Heart right ventricle (tissue), 16 donors: ENCODE data around the gene KIRREL1. TPM values are rescaled to one million over a fixed set of nuclear protein-coding genes. Genes with fewer than 3 reads are reported as not detected.

Source experiments
- ATAC-seq, 8 donors: fragments of 200-7000 bp; cut with Tn5 transposase; one replicate each; pipeline ENCODE4 v1.9.1; 2020; ENCODE audit warnings: mild to moderate bottlenecking in 8 of 8, moderate library complexity in 8 of 8, moderate number of reproducible peaks in 1 of 8
- DNase-seq, 2 donors: peaks; one replicate each; pipeline ENCODE4 v3.0.0-alpha.2; 2020
- H3K27ac ChIP-seq, 10 donors: fragments of 200-600 bp; sonication (generic) in 2 of 10; one replicate each; pipeline versions ENCODE4 v1.5.0 to v1.8.0; 2020 to 2022; ENCODE audit warnings: mild to moderate bottlenecking in 3 of 10
- H3K27me3 ChIP-seq, 7 donors: fragments of 200-600 bp; one replicate each; pipeline ENCODE4 v1.8.0; 2021 to 2022; ENCODE audit warnings: mild to moderate bottlenecking in 2 of 7
- H3K36me3 ChIP-seq, 9 donors: fragments of 200-600 bp; sonication (generic) in 1 of 9; one replicate each; pipeline versions ENCODE4 v1.5.0 to v1.8.0; 2020 to 2022; ENCODE audit warnings: mild to moderate bottlenecking in 2 of 9
- H3K4me1 ChIP-seq, 9 donors: fragments of 200-600 bp; sonication (generic) in 1 of 9; one replicate each; pipeline versions ENCODE4 v1.5.0 to v1.8.0; 2020 to 2022; ENCODE audit warnings: mild to moderate bottlenecking in 4 of 9
- H3K4me3 ChIP-seq, 10 donors: fragments of 200-600 bp; sonication (generic) in 2 of 10; one replicate each; pipeline versions ENCODE4 v1.5.0 to v1.8.0; 2020 to 2022; ENCODE audit warnings: mild to moderate bottlenecking in 7 of 10, moderate library complexity in 2 of 10
- H3K9me3 ChIP-seq, 11 donors: fragments of 200-600 bp in 10 of 11; sonication (generic) in 2 of 11; one replicate each; pipeline versions ENCODE4 v1.5.0 to v1.8.0; 2013 to 2022; ENCODE audit warnings: mild to moderate bottlenecking in 2 of 11, control low read depth in 1 of 11, moderate library complexity in 1 of 11
- WGBS, 2 donors: extraction: QIAGEN DNeasy Blood & Tissue Kit; methylation state at CpG; one replicate each; pipeline ENCODE4 v1.1.7; 2013; ENCODE audit warnings: inconsistent platforms in 1 of 2; 5-methylcytosine and 5-hydroxymethylcytosine counted together
- intact Hi-C, 10 donors: fragments of 100-400 bp; cut with DNase I; formaldehyde crosslinking; loops; one replicate each; pipeline versions ENCODE4 v1.11.1 to v1.14.2; 2022
- polyA plus RNA-seq, 2 donors: library from polyadenylated mRNA; stranded (reverse); fragments of 200-250 nt; gene quantifications; one replicate each; pipeline ENCODE4 v1.2.3, GENCODE V29; 2013
- total RNA-seq, 10 donors: library from RNA; stranded (reverse); fragmentation: NEBNext Ultra II Directional in 3 of 10; extraction: Animal tissue kit (Norgen Biotek cat#: 25700) in 3 of 10; gene quantifications; one replicate each; pipeline versions ENCODE4 v1.2.1 to v1.2.4, GENCODE V29; 2021 to 2023
- TF ChIP-seq, protein P1 (sequence below), 9 donors: fragments of 200-600 bp; sonication (generic) in 2 of 9; IDR thresholded peaks; one replicate each; pipeline versions ENCODE4 v1.5.0 to v1.8.0; 2021 to 2022; ENCODE audit warnings: antibody characterized with exemption in 9 of 9, mild to moderate bottlenecking in 5 of 9, moderate library complexity in 1 of 9
- donor health status: Arrhythmogenic right ventricular cardiomyopathy.
- donor health status: ischemic (EF 13 %, LVEDD 7.1; RV severe dilation, severe dysfunction).
- donor health status: healthy with polysubstance abuse.
- donor health status: DM: no; HTN: yes; CAD: no.
- donor health status: DM: no; HTN: no; CAD: no.
- donor health status: ischemic (EF 25% LVEDD 6.9; RV normal size, moderate dysfunction).
- donor health status: ischemic (EF 25% LVEDD 5.7; RV mildly dilated, moderate dysfunction).
- donor health status: healthy.
- donor health status: DM: yes; HTN: yes; CAD: no.
- donor health status: Ischemic cardiomyopathy.
- donor health status: ischemic (EF 35%, LVEDD 5.7; RV mildly dilated, moderate dysfunction).
- donor health status: nonischemic (EF 11% LVEDD 7.7; RV severe dilation, severe dysfunction).
- donor health status: DM: yes; HTN: yes; CAD: no.
- donor health status: PGD.
- donor health status: ischemic (EF 29% LVEDD 5.4; RV normal size, mild dysfunction).
- donor health status: nonischemic (EF 23%, LVEDD 6.1; RV moderate dilation, normal function).

The KIRREL1 gene
- total and polyA plus RNA-seq, 12 donors = 4.1 to 14.7 (median 7.4) TPM

DNA sequence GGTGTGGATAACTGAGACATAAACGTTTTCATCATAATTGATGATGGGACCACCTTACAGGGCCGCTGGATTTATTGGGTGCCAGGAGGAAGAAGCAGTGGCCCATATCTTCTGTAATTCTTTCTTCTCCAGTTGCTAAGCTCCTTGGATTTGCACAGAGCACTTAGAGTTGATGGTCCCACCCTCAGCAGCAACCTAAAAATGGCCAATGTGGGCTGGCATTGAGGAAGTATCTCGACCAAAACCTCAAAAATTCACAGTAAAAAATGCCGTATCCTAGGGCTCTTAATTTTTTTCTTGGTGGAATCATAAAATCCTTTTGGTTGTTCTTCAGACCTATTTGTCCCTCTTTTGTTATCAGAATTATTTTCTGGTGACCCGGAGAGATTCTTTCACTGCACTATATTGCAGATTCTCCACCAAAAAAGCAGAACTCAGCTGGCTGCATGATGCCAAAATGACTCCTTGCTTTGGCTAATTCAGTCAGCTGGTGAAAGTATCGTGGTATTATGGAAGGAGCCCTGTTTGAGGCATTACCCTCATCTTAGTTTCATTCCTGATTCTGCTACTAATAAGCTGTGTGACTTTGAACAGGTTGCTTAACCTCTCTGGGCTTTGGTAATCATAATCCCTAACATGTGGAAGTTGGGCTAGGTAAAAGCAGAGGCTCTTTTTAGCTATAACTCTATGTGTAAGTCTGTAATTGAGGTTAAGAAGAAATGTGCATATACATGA is 27.6 kb downstream of the KIRREL1 start:
- WGBS, 2 donors = 41 to 58% methylated on average over 6 of the region's 6 CpGs
- Histone ChIP-seq H3K27me3 (no peaks in the 10 kb centered on the region), H3K9me3 (no peaks in the 10 kb centered on the region), H3K27ac (peak overlapping the region in 9 of 10 donors; percentile 73 to 94 (median 84)), H3K36me3 (no peaks in the 10 kb centered on the region), H3K4me1 (peaks cover 40 to 99% (median 91%) of the 10 kb centered on the region in 9 donors), H3K4me3 (no peak overlapping the region)
- DNase-seq = no peak
- ATAC-seq = no peak
- TF ChIP-seq, protein P1, sequence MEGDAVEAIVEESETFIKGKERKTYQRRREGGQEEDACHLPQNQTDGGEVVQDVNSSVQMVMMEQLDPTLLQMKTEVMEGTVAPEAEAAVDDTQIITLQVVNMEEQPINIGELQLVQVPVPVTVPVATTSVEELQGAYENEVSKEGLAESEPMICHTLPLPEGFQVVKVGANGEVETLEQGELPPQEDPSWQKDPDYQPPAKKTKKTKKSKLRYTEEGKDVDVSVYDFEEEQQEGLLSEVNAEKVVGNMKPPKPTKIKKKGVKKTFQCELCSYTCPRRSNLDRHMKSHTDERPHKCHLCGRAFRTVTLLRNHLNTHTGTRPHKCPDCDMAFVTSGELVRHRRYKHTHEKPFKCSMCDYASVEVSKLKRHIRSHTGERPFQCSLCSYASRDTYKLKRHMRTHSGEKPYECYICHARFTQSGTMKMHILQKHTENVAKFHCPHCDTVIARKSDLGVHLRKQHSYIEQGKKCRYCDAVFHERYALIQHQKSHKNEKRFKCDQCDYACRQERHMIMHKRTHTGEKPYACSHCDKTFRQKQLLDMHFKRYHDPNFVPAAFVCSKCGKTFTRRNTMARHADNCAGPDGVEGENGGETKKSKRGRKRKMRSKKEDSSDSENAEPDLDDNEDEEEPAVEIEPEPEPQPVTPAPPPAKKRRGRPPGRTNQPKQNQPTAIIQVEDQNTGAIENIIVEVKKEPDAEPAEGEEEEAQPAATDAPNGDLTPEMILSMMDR (IDR thresholded peaks at IDR 0.05) = no peak
- intact Hi-C loops = no loop called here

DNA sequence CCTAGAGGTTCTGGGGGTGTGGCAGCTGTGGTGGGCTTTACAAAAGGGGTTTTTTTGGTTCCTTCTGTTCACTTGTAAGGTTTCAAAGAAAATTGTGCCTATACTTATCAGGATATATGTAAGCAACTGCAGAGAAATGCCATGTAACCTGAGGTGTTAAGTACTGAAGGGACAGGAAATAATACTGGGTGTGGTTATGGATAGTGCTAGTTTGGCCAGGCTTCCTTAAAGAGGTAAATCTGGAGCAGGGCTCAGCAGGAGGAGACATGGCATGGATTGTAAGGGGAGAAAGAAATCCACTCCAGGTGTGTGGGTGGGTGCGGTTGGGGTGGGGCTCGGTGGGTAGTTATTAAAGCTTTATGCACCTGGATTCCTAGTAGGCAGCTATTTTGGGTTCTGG is 28.3 kb downstream of the KIRREL1 start:
- Histone ChIP-seq H3K4me3 (no peak overlapping the region), H3K4me1 (peaks cover 40 to 99% (median 90%) of the 10 kb centered on the region in 9 donors), H3K9me3 (no peaks in the 10 kb centered on the region), H3K27me3 (no peaks in the 10 kb centered on the region), H3K27ac (peak overlapping the region in 9 of 10 donors; percentile 73 to 94 (median 84)), H3K36me3 (no peaks in the 10 kb centered on the region)
- DNase-seq (no peak), ATAC-seq (no peak)
- WGBS, 2 donors = 71 to 78% methylated on average over 2 of the region's 2 CpGs
- intact Hi-C loops = no loop called here
- TF ChIP-seq, protein P1 (IDR thresholded peaks at IDR 0.05) = no peak

DNA sequence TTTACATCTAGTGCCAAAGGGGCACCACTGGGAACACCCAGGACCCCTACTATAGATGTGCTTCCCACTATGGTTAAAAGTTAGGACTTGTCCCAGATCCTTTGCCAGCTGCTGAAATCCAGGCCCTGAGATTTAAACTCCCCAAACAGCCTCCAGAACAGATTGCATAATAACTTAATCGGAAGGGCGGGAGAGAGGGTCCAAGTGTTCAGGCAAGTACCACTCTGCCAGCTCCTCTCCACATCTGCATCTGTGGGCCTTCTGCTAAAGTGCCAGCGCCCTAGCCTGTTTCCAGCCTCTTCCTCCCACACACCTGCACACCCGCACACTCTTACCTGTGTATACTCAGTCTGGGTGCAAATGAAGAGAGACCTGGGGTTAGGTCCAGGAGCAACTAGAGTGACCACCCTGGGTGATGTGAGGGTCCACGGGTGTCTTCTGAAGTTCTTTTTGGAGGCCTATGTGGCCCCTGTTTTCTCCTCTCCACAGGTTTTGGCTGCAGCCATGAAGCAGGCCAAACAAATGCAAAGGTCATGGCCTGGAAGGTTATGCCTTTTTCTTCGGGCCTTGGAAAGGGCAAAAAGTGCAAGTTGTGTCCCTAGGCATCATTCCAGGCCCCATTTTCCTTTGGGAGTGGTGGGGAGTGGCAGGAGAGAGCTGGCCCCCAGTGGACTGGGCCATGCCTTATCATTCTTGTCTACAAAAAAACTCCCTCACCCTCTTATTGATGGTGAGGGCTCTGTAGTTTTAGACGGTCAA is 29.3 kb downstream of the KIRREL1 start:
- WGBS, 2 donors = 54 to 63% methylated on average over 7 of the region's 7 CpGs
- no peaks in the 10 kb centered on the region for H3K9me3 ChIP-seq
- TF ChIP-seq, protein P1 (IDR thresholded peaks at IDR 0.05) = no peak
- ATAC-seq (peak in 4 of 8 donors; percentile 9 to 63 (median 46)), DNase-seq (no peak)
- H3K27me3 ChIP-seq = no peaks in the 10 kb centered on the region
- no peak overlapping the region for H3K4me3 ChIP-seq
- peaks cover 40 to 94% (median 82%) of the 10 kb centered on the region in 9 donors for H3K4me1 ChIP-seq
- H3K36me3 ChIP-seq = no peaks in the 10 kb centered on the region
- H3K27ac ChIP-seq = peak overlapping the region; percentile 7 to 94 (median 74)
- intact Hi-C loops = no loop called here

DNA sequence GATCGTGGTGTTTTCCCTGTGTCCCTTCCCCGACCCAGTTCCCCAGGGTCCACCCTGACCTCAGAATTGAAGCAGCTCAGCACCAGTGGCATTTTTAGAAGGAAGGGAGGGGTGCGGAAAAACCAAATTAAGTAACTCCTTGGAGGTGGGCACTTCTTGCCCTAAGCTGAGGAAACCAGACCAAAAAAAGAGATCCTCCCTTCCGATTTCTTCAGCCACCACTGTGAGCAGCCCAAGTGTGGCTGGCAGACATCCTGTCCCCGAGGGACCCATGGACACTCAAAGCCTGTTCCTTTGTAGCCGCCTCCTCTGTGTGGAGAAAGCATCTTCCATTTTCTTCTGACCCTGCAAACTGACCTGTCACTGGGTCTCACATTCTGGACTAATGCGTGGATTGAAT is 31.3 kb downstream of the KIRREL1 start:
- no peaks in the 10 kb centered on the region for H3K36me3 ChIP-seq
- intact Hi-C loops = no loop called here
- TF ChIP-seq, protein P1 (IDR thresholded peaks at IDR 0.05) = no peak
- ATAC-seq (peak; percentile 13 to 70 (median 38)), DNase-seq (no peak)
- H3K27ac ChIP-seq = peak overlapping the region in 9 of 10 donors; percentile 24 to 72 (median 63)
- 51 to 64% methylated on average over 7 of the region's 7 CpGs for WGBS, 2 donors
- H3K27me3 ChIP-seq = no peaks in the 10 kb centered on the region
- H3K9me3 ChIP-seq = no peaks in the 10 kb centered on the region
- H3K4me3 ChIP-seq = no peak overlapping the region
- H3K4me1 ChIP-seq = peaks cover 34 to 78% (median 62%) of the 10 kb centered on the region in 9 donors
